ENCODE data around the gene FCER1G.
A peak's percentile ranks its signal among the peaks of the same experiment; 100 is the strongest.

The FCER1G gene

GRCh38 chr1:161215076-161215475 lies at the start of gene FCER1G:
TSS of gene FCER1G (plus strand) at chr1:161215295. CDS start at chr1:161215322, 27 bp downstream.
- no peak for FAIRE-seq

GRCh38 chr1:161165742-161166668 lies 49.1 kb upstream of the FCER1G start, which contains the start of gene PPOX:
TSS of gene PPOX (plus strand) at chr1:161166426. CDS start at chr1:161166848, 422 bp downstream.
- FAIRE-seq (peak; percentile 99), DNase-seq (ENCODE audit: insufficient read length, low spot score) (peak; percentile 79)

More at GRCh38 chr1:161215076-161215475, at the start of gene FCER1G:
- no peak for DNase-seq (ENCODE audit: insufficient read length, low spot score)

GRCh38 chr1:161166669-161167548 lies 48.2 kb upstream of the FCER1G start:
- FAIRE-seq (peak; percentile 44), DNase-seq (ENCODE audit: insufficient read length, low spot score) (no peak)

GRCh38 chr1:161168906-161169305 lies 46.2 kb upstream of the FCER1G start:
- DNase-seq (ENCODE audit: insufficient read length, low spot score), result no peak
- FAIRE-seq, result no peak

GRCh38 chr1:161171191-161171590 lies 43.9 kb upstream of the FCER1G start:
- FAIRE-seq (no peak), DNase-seq (ENCODE audit: insufficient read length, low spot score) (no peak)

GRCh38 chr1:161171696-161172095 lies 43.4 kb upstream of the FCER1G start:
- DNase-seq (ENCODE audit: insufficient read length, low spot score), result no peak
- FAIRE-seq, result no peak

- no peak for FAIRE-seq
- no peak for DNase-seq (ENCODE audit: insufficient read length, low spot score)
Measured at GRCh38 chr1:161172349-161172748, 42.7 kb upstream of the FCER1G start.

GRCh38 chr1:161172776-161173376 lies 42.2 kb upstream of the FCER1G start:
- DNase-seq (ENCODE audit: insufficient read length, low spot score) (no peak), FAIRE-seq (no peak)

- FAIRE-seq (no peak), DNase-seq (ENCODE audit: insufficient read length, low spot score) (no peak)
Measured at GRCh38 chr1:161173711-161174110, 41.4 kb upstream of the FCER1G start.

GRCh38 chr1:161174911-161175310 lies 40.2 kb upstream of the FCER1G start:
- no peak for FAIRE-seq
- no peak for DNase-seq (ENCODE audit: insufficient read length, low spot score)

- no peak for FAIRE-seq
- DNase-seq (ENCODE audit: insufficient read length, low spot score), result no peak
Measured at GRCh38 chr1:161175771-161176453, 39.2 kb upstream of the FCER1G start.

GRCh38 chr1:161176468-161177111 lies 38.5 kb upstream of the FCER1G start:
- FAIRE-seq, result no peak

GRCh38 chr1:161177112-161177935 lies 37.8 kb upstream of the FCER1G start, which contains the start of gene B4GALT3:
TSS of gene B4GALT3 (minus strand) at chr1:161177507. CDS start at chr1:161176060, 1,447 bp downstream.
- no peak for DNase-seq (ENCODE audit: insufficient read length, low spot score)
- peak; percentile 59 for FAIRE-seq

More at GRCh38 chr1:161176468-161177111, 38.5 kb upstream of the FCER1G start:
- no peak for DNase-seq (ENCODE audit: insufficient read length, low spot score)

- DNase-seq (ENCODE audit: insufficient read length, low spot score) (no peak), FAIRE-seq (no peak)
Measured at GRCh38 chr1:161177936-161178244, 37.2 kb upstream of the FCER1G start.

- no peak for FAIRE-seq
Measured at GRCh38 chr1:161179698-161180097, 35.4 kb upstream of the FCER1G start.

GRCh38 chr1:161180639-161181038 lies 34.5 kb upstream of the FCER1G start:
- FAIRE-seq (no peak), DNase-seq (ENCODE audit: insufficient read length, low spot score) (no peak)

More at GRCh38 chr1:161179698-161180097, 35.4 kb upstream of the FCER1G start:
- no peak for DNase-seq (ENCODE audit: insufficient read length, low spot score)

- DNase-seq (ENCODE audit: insufficient read length, low spot score) (no peak), FAIRE-seq (peak; percentile 82)
Measured at GRCh38 chr1:161182214-161182613, 32.9 kb upstream of the FCER1G start.

GRCh38 chr1:161185282-161185682 lies 29.8 kb upstream of the FCER1G start:
- DNase-seq (ENCODE audit: insufficient read length, low spot score), result no peak
- FAIRE-seq, result peak; percentile 98

Measured in GM19239 (cell line).